Uterus (tissue), 4 donors: ENCODE results near the gene COL8A1. TPM values are rescaled to one million over a fixed set of nuclear protein-coding genes. Genes with fewer than 3 reads are reported as not detected.

Experiments
- DNase-seq, 2 donors: peaks; one replicate each; pipeline ENCODE4 v3.0.0-alpha.2; 2019 to 2020
- H3K27ac ChIP-seq, 2 donors: fragments of 200-600 bp; sonication (generic); 1 replicate in 1 of 2; 2 replicates in 1 of 2; pipeline ENCODE4 v1.5.1; 2016 to 2018
- H3K27me3 ChIP-seq, 2 donors: fragments of 200-600 bp; sonication (generic); one replicate each; pipeline ENCODE4 v1.5.1; 2018 to 2019; ENCODE audit warnings: control low read depth in 1 of 2
- H3K36me3 ChIP-seq, 2 donors: fragments of 200-600 bp; sonication (generic); one replicate each; pipeline ENCODE4 v1.5.1; 2019; ENCODE audit warnings: control low read depth in 1 of 2
- H3K4me1 ChIP-seq, 2 donors: fragments of 200-600 bp; sonication (generic); one replicate each; pipeline ENCODE4 v1.5.1; 2018 to 2019; ENCODE audit warnings: control low read depth in 1 of 2
- H3K4me3 ChIP-seq, 2 donors: fragments of 200-600 bp; sonication (generic); 1 replicate in 1 of 2; 2 replicates in 1 of 2; pipeline ENCODE4 v1.5.1; 2018 to 2019; ENCODE audit warnings: mild to moderate bottlenecking in 1 of 2
- H3K9me3 ChIP-seq, 2 donors: fragments of 200-600 bp; sonication (generic); one replicate each; pipeline ENCODE4 v1.5.1; 2019; ENCODE audit warnings: control low read depth in 1 of 2
- POLR2A ChIP-seq, 2 donors: fragments of 450-650 bp; IDR thresholded peaks; one replicate each; pipeline ENCODE4 v1.6.1; 2016; ENCODE audit warnings: antibody characterized with exemption in 2 of 2, mild to moderate bottlenecking in 1 of 2, moderate library complexity in 1 of 2
- intact Hi-C: fragments of 100-400 bp; cut with DNase I; formaldehyde crosslinking; loops from one replicate; pipeline ENCODE4 v1.15.1; 2023; ENCODE audit warnings: low total_unique reads
- total RNA-seq, 4 donors: library from RNA; depleted of rRNA in 3 of 4; stranded (reverse); fragments of >200 nt in 3 of 4; gene quantifications; one replicate each; pipeline versions ENCODE4 v1.1.0 to v1.2.4, GENCODE V29; 2014 to 2023
- TF ChIP-seq, protein P1 (sequence below), 4 experiments: fragments of 200-600 bp in 2 of 4; fragments of 450-650 bp in 2 of 4; sonication (generic) in 2 of 4; IDR thresholded peaks; one replicate each; pipeline ENCODE4 v1.5.1; 2016 to 2019; ENCODE audit warnings: antibody characterized with exemption in 4 of 4, mild to moderate bottlenecking in 2 of 4, moderate library complexity in 1 of 4
- donor health status: DM: yes; HTN: yes; CAD: no.

COL8A1 gene
- total RNA-seq, 4 donors from 2014 or later, result 2.6 to 30.9 (median 18.0) TPM

DNA sequence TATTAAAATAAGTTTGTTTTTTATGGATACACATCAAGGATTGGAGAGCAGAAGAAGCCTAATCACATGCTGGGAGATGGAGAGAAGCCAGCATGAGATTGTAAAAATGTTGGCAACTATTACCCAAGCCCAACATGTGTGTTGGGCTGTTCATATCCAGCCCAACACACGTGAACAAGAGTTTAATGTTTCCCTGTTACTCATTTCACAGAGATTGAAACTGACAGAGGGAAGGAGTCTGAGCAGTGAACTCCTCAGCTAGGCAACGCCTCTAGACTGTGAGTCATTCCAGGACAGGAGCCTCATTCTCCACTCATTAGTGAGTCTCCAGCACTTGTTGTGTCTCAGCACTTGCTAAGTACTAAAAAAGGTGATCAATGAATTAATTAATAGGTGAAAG, 136.1 kb downstream of the COL8A1 start:
- intact Hi-C loops, result no loop called here
- Histone ChIP-seq H3K4me3 (no peak overlapping the region), H3K4me1 (no peaks in the 10 kb centered on the region), H3K27ac (no peak overlapping the region), H3K9me3 (no peaks in the 10 kb centered on the region), H3K27me3 (no peaks in the 10 kb centered on the region), H3K36me3 (no peaks in the 10 kb centered on the region)
- no peak for TF ChIP-seq POLR2A (IDR thresholded peaks at IDR 0.05)
- TF ChIP-seq, protein P1, sequence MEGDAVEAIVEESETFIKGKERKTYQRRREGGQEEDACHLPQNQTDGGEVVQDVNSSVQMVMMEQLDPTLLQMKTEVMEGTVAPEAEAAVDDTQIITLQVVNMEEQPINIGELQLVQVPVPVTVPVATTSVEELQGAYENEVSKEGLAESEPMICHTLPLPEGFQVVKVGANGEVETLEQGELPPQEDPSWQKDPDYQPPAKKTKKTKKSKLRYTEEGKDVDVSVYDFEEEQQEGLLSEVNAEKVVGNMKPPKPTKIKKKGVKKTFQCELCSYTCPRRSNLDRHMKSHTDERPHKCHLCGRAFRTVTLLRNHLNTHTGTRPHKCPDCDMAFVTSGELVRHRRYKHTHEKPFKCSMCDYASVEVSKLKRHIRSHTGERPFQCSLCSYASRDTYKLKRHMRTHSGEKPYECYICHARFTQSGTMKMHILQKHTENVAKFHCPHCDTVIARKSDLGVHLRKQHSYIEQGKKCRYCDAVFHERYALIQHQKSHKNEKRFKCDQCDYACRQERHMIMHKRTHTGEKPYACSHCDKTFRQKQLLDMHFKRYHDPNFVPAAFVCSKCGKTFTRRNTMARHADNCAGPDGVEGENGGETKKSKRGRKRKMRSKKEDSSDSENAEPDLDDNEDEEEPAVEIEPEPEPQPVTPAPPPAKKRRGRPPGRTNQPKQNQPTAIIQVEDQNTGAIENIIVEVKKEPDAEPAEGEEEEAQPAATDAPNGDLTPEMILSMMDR (IDR thresholded peaks at IDR 0.05), result no peak
- no peak for DNase-seq

DNA sequence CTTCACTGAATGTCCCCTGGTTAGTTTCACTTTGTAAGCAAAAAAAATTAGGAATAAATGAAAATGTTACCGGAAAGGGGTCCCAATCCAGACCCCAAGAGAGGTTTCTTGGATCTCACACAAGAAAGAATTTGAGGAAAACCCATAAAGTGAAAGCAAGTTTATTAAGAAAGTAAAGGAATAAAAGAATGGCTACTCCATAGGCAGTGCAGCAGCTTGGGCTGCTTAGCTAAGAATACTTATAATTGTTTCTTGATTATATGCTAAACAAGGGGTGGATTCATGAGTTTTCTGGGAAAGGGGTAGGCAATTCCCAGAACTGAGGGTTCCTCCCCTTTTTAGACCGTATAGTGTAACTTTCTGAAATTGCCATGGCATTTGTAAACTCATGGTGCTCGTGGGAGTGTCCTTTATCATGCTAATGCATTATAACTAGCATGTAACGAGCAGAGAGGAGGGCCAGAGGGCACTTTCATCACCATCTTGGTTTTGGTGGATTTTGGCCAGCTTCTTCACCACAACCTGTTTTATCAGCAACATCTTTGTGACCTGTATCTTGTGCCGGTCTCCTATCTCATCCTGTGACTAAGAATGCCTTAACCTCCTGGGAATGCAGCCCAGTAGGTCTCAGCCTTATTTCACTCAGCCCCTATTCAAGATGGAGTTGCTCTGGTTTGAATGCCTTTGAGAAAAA, 138.3 kb downstream of the COL8A1 start:
- Histone ChIP-seq H3K9me3 (no peaks in the 10 kb centered on the region), H3K27me3 (no peaks in the 10 kb centered on the region), H3K4me3 (no peak overlapping the region), H3K27ac (no peak overlapping the region), H3K4me1 (no peaks in the 10 kb centered on the region), H3K36me3 (no peaks in the 10 kb centered on the region)
- DNase-seq, result no peak
- intact Hi-C loops, result no loop called here
- TF ChIP-seq, protein P1 (IDR thresholded peaks at IDR 0.05), result no peak
- no peak for TF ChIP-seq POLR2A (IDR thresholded peaks at IDR 0.05)

DNA sequence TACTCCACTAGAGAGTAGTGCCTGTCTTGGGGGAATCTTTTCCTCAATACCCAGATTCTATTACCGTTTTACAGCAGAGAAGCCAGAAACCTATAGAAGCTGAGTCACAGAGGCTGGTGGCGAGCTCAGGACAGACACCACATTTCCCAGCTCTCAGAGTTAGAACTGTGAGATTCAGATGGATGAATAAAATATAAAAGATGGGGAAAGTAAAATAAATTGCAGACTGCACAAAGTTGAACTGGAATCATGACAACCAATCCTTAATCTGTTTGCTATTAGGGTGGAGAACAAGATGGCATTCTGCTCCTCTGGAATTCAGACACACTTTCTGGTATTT, 138.8 kb downstream of the COL8A1 start:
- no peaks in the 10 kb centered on the region for H3K27me3 ChIP-seq
- H3K36me3 ChIP-seq, result no peaks in the 10 kb centered on the region
- H3K4me1 ChIP-seq, result no peaks in the 10 kb centered on the region
- no peak overlapping the region for H3K27ac ChIP-seq
- H3K4me3 ChIP-seq, result no peak overlapping the region
- no peak for DNase-seq
- TF ChIP-seq, protein P1 (IDR thresholded peaks at IDR 0.05), result no peak
- TF ChIP-seq POLR2A (IDR thresholded peaks at IDR 0.05), result no peak
- intact Hi-C loops, result no loop called here
- no peaks in the 10 kb centered on the region for H3K9me3 ChIP-seq

DNA sequence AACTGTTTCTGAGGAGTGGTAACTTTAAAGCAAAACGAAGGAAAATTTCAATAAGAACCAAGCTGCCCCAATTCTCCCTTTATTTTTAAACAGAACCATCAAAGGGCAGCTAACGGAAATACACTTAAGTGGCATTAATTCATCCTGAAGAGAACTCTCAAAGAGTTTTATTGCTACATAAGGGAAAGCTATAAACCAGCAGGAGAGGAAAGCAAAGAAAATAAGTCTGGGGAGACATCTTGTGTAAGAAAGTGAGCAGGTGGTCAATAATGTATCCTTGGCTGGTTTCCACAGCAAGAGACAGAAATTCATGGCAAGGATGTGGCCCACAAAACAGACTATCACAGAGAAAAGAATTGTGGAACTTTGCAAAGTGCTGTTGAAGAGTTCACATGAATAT, 139.3 kb downstream of the COL8A1 start:
- H3K9me3 ChIP-seq, result no peaks in the 10 kb centered on the region
- no peak for TF ChIP-seq POLR2A (IDR thresholded peaks at IDR 0.05)
- H3K4me3 ChIP-seq, result no peak overlapping the region
- no peaks in the 10 kb centered on the region for H3K36me3 ChIP-seq
- intact Hi-C loops, result no loop called here
- no peak for DNase-seq
- no peaks in the 10 kb centered on the region for H3K27me3 ChIP-seq
- no peak overlapping the region for H3K27ac ChIP-seq
- no peaks in the 10 kb centered on the region for H3K4me1 ChIP-seq

DNA sequence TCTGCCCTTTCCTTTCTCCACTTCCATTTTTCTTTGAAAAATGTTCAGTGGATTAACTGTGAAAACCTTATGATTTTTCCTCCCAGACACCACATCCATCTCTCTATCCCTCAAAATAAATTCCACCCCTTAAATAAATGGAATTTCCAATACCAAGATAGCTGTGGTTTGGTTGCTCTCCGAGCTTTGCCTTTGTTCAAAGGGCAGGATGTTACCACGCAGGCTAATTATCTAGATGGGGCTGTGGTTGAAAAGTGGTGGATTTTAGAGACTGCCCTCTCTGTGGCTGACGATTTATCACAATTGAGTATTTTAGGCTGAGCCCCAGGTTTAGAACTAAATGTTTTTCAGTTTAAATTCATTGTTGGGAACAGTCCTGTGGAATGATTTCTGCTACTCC, 142.4 kb downstream of the COL8A1 start:
- DNase-seq, result no peak
- Histone ChIP-seq H3K27ac (no peak overlapping the region), H3K4me3 (no peak overlapping the region), H3K9me3 (no peaks in the 10 kb centered on the region), H3K4me1 (no peaks in the 10 kb centered on the region), H3K36me3 (no peaks in the 10 kb centered on the region), H3K27me3 (no peaks in the 10 kb centered on the region)
- TF ChIP-seq, protein P1 (IDR thresholded peaks at IDR 0.05), result no peak
- no peak for TF ChIP-seq POLR2A (IDR thresholded peaks at IDR 0.05)
- intact Hi-C loops, result no loop called here

DNA sequence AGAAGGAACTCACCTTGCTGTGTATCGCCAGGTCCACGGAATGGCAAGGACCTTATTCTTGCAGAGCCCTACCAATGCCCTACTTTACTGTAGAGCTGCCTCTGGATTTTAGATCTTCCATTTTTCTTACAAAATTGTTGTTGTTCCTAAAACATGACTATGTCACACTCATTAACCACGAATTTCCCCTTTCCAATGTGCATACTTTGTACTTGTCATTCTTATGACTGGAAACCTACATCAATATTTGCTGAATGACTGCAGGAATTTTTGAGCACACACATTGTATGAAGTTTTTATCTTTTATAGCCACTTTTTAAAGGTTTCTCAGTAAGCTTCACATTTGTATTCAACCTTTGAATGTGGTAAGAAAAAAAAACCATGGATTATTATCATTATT, 143.4 kb downstream of the COL8A1 start:
- Histone ChIP-seq H3K4me3 (no peak overlapping the region), H3K27me3 (no peaks in the 10 kb centered on the region), H3K4me1 (no peaks in the 10 kb centered on the region), H3K27ac (no peak overlapping the region), H3K36me3 (no peaks in the 10 kb centered on the region), H3K9me3 (no peaks in the 10 kb centered on the region)
- intact Hi-C loops, result no loop called here
- no peak for TF ChIP-seq POLR2A (IDR thresholded peaks at IDR 0.05)
- TF ChIP-seq, protein P1 (IDR thresholded peaks at IDR 0.05), result no peak
- no peak for DNase-seq
